Measurements from ENCODE around the gene DEDD.

DNA sequence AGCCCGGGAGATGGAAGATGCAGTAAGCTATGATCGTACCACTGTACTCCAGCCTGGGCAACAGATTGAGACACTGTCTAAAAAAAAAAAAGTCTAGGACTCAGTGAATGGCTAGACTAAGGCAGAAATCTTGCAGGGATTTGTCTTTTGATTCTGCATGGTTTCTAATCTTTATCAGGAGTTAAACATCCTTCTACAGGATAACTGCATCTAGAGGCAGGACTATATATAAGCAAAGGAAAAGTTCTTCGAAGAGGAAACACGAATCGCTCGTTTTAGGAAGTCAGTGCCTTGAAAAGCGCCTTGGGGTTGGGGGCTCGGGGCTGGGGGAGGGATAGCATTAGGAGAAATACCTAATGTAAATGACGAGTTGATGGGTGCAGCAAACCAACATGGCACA is 20.7 kb upstream of the DEDD start:
- no peak for TF ChIP-seq TCF12 (IDR thresholded peaks at IDR 0.05; ENCODE audit: low read depth)
- no peak for TF ChIP-seq CREB1 (IDR thresholded peaks at IDR 0.05; ENCODE audit: low read depth)
- no peak for TF ChIP-seq RAD21 (IDR thresholded peaks at IDR 0.05; ENCODE audit: low read depth)
- no peak for TF ChIP-seq EP300 (IDR thresholded peaks at IDR 0.05; ENCODE audit: borderline replicate concordance)
- TF ChIP-seq YY1 (IDR thresholded peaks at IDR 0.05; ENCODE audit: low read depth), result no peak
- TF ChIP-seq REST (IDR thresholded peaks at IDR 0.05; ENCODE audit: low read depth), result no peak
- no peak for TF ChIP-seq TAF1 (IDR thresholded peaks at IDR 0.05; ENCODE audit: low read depth)
- TF ChIP-seq USF1 (IDR thresholded peaks at IDR 0.05), result no peak
- no peak for TF ChIP-seq FOXM1 (IDR thresholded peaks at IDR 0.05; ENCODE audit: borderline replicate concordance, low read depth)

Measured in Ishikawa (cell line).